Activated CD4-positive, alpha-beta T cell treated with anti-CD3 and anti-CD28 coated beads for 48 hours (primary cell): ENCODE measurements around the gene PDE4B.
"Not testable (repeated sequence)": the region's sequence is repeated elsewhere in the genome, so short reads cannot be mapped to it uniquely, and the experiment has no call there.

Experiments
- DNase-seq: peaks from one replicate; pipeline ENCODE4 v3.0.0-alpha.2; 2020

Gene PDE4B

GRCh38 chr1:65817891-65818290 is 25.2 kb downstream of the PDE4B start:
- no peak for DNase-seq

DNA sequence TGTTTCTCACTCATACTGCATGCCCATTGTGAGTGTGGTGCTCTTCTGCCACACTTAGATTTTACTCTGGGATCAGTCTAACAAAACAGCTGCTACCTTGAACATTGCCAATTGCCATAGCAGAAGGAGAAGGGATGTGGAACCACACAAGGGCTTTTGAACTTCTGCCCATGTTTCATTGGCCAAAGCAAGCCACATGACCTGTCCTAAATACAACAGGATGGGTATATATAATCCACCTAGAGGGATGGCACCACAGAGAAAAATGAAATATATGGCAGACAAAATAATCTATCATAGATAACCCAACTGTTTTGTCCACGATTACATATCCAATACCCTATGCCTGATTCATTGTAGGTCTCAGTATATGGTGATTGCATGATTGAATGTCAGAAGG is 26.3 kb downstream of the PDE4B start:
- DNase-seq, result no peak

DNA sequence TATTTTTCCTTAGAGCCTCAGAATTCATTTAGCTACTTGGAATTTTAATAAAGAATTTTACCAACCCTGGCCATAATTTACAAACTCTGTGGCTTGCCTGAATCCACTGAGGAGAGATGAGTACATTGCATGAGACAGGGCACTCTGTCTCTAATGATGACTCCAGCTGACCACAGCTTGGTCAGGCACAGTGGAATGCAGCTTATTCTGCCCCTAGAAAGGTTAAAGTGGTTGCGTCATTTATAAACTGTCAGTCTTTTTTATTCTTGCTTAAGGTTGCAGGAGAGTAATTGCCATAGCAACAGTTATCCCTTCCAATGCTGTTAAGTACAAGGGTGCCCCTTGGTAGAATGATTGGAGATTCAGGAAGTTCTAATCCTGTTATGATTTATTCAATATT is 28.3 kb downstream of the PDE4B start:
- no peak for DNase-seq

DNA sequence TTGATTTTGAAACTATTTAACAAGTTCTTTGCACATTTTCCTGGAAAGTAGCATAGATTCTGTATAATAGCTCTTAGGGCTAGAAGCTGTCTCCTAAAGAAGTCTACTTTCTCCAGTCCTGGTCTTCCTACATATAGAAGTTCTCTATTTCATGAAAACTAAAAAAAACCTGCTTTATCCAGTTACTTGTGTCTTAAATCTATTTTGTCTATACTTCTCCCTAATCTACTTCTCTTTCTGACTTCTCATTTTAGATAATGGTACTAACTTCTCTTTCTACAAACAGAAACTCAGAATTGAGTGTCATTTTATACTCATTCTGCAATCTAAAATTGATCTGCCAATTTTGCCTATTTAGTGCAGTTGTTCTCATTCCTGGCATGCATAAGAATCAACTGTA is 28.7 kb downstream of the PDE4B start:
- no peak for DNase-seq

- DNase-seq, result no peak
Measured at GRCh38 chr1:65824103-65824502, 31.4 kb downstream of the PDE4B start.

DNA sequence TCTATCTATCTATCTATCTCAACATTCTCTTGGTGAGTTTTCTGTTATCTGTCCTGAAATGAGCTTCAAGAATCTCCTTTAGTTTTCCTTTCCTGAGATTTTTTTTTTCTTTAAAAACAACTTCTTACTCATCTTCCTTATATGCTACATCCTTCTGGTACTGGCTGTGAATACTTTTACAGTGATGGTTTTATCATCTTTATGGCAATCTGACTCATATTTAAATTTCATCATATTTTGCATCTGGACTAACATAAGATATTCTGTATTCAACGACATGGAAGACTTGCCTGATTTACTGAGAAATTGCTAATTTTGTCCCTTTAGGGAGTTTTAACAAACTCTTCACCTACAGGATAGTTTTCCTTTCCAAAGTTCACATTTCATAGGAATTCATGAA is 33.0 kb downstream of the PDE4B start:
- no peak for DNase-seq

GRCh38 chr1:65826782-65827181 is 34.1 kb downstream of the PDE4B start:
- no peak for DNase-seq

GRCh38 chr1:65827346-65827745 is 34.7 kb downstream of the PDE4B start:
- DNase-seq, result no peak

DNA sequence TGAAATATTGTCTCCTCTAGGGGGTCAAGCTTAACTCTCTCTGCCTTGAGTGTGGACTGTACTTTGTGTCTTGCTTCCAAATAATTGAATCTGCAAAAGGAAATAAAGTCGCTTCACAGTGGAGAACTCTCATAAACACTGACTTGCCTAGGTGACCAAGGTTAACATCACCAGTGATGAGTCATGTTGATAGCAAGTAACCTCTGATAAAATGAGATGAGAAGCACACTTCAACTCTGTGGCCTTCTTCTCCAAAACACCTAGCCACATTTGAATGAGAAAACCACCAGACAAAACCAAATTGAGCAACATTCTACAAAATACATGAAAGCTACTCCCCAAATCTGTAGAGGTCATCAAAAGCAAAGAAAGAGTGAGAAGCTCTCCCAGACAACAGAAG is 37.6 kb downstream of the PDE4B start:
- no peak for DNase-seq

- no peak for DNase-seq
Measured at GRCh38 chr1:65832296-65832695, 39.6 kb downstream of the PDE4B start.

GRCh38 chr1:65836686-65837085 is 44.0 kb downstream of the PDE4B start:
- no peak for DNase-seq

DNA sequence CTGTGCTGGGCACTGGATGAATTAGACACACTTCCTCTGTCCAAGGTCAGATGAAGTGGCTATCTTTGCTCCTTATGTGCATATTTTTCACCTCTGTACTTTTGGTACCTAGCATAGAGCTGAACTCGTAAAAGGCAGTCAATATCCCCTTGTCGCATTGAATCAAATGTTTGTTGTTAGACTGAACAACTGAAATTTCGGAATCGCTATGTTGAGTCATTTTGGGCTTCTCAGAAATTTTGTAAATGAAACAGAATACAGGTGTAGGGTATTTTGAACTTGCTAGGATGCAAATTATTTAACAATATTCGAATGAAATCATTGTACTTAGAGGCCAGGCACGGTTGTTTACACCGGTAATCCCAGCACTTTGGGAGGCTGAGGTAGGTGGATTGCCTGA is 48.0 kb downstream of the PDE4B start:
- DNase-seq, result no peak

GRCh38 chr1:65844296-65844695 is 51.6 kb downstream of the PDE4B start:
- no peak for DNase-seq

DNA sequence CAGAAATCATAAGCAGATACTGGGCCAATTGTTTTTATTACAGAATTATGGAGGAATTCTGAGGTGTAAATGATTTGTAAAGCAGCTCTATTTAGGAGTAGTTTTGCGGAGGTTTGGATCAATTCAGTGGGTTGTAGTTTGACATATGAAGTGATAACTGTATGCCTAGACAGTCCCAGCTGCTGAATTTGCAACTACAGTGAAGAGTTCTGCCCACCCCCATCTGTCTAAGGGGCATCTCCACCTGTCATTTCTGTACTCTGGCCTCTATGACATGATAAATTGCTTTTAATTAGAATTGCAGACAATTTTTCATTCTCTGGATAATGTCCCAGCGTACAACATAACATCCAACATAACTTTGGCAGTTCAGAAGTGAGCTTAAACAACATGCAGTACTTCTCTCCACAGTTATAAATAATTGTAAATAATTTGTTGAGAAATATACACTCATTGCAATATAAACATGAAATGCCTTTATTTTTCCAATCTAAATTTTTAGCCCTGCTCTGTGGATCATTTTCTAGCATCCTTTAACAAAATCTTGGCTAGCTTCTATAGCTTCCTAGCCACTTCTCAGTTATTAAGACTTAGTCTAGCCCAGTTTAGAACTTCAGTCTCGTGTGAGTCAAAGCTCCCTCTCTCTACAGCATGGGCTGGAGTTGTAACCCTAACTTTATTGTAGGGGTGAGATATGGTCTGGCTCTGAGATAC is 52.3 kb downstream of the PDE4B start:
- DNase-seq, result no peak

GRCh38 chr1:65845535-65846060 is 52.9 kb downstream of the PDE4B start:
- no peak for DNase-seq

GRCh38 chr1:65846866-65847265 is 54.2 kb downstream of the PDE4B start:
- no peak for DNase-seq

DNA sequence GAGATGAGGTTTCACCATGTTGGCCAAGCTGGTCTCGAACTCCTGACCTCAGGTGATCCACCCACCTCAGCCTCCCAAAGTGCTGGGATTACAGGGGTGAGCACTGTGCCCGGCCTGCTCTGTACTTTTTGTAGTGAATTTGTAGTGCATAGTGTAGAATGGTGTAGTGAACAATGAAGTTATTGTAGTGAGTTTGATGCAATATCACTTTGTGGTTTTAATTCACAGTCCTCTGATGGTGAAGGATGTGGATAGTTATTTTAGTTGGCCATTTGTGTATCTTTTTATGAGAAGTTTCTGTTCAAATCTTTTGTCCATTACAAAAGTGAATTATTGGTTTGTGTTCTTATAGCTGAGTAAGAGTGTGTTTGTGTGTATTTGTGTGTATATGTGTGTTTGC is 57.6 kb downstream of the PDE4B start:
- DNase-seq, result no peak

- DNase-seq, result not testable (repeated sequence)
Measured at GRCh38 chr1:65856591-65856990, 63.9 kb downstream of the PDE4B start.

GRCh38 chr1:65866439-65866838 is 73.7 kb downstream of the PDE4B start:
- no peak for DNase-seq

DNA sequence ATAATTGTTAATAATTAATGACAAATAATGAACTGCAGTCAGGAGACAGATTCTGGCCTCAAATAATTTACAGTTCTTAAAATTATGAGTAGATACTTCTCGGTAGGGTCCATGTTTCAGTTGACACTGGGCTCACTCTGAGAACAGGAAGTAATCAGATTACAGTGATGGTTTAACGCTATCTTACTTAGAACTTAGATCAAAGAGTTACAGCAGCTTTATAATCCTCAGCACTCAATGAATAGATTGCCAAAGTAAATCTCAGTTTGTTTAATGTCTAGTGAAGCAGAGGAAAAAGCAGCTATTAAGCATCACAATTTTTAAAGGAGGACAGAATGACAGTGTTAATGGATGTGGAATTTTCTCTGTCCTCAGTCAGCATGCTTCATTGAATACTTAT is 79.6 kb downstream of the PDE4B start:
- no peak for DNase-seq

DNA sequence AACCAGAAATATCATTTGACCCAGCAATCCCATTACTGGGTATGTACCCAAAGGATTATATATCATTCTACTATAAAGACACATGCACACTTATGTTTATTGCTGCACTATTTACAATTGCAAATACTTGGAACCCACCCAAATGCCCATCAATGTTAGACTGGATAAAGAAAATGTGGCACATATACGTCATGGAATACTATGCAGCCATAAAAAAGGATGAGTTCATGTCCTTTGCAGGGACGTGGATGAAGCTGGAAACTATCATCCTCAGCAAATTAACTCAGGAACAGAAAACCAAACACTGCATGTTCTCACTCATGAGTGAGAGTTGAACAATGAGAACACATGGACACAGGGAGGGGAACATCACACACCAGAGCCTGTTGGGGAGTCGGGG is 85.6 kb downstream of the PDE4B start:
- not testable (repeated sequence) for DNase-seq

- DNase-seq, result no peak
Measured at GRCh38 chr1:65880611-65881010, 87.9 kb downstream of the PDE4B start.

- no peak for DNase-seq
Measured at GRCh38 chr1:65881067-65881594, 88.4 kb downstream of the PDE4B start.

- no peak for DNase-seq
Measured at GRCh38 chr1:65882076-65882475, 89.4 kb downstream of the PDE4B start.

- no peak for DNase-seq
Measured at GRCh38 chr1:65889441-65889840, 96.7 kb downstream of the PDE4B start.
